GM12878 (cell line): Measurements from ENCODE around the gene PNPLA3. TPM values are rescaled to one million over a fixed set of nuclear protein-coding genes. Genes with fewer than 3 reads are reported as not detected.

Source experiments
- ATAC-seq: fragments of 200-7000 bp; cut with Tn5 transposase; 3 replicates; pipeline ENCODE4 v1.9.1; 2020; ENCODE audit warnings: mild to moderate bottlenecking, moderate library complexity
- BruUV-seq: library from RNA; stranded (reverse); fragments of 400-500 nt; replicated peaks from 2 replicates; lab custom pipeline; 2021; lab: Mats Ljungman, UMichigan
- CTCF ChIA-PET: fragments of 300-600 bp; sonication (Branson Sonifier 250); formaldehyde crosslinking; extraction: SDS; loops from one replicate; lab custom pipeline; 2021; ENCODE audit warnings: inconsistent platforms; lab: Yijun Ruan, JAX
- POLR2A ChIA-PET: fragments of 350-600 bp; formaldehyde crosslinking; extraction: SDS; loops from one replicate; lab custom pipeline; 2021; ENCODE audit warnings: inconsistent platforms; lab: Charles Lee
- RAD21 ChIA-PET: fragments of 300-600 bp; sonication (Branson Sonifier 250); formaldehyde crosslinking; loops from one replicate; lab custom pipeline; 2023; ENCODE audit warnings: antibody characterized with exemption; ENCODE audit not compliant: unreplicated experiment; lab: Charles Lee
- SMC1A ChIA-PET: fragments of 300-600 bp; sonication (Branson Sonifier 250); formaldehyde crosslinking; loops from one replicate; lab custom pipeline; 2023; ENCODE audit not compliant: unreplicated experiment, uncharacterized antibody; lab: Charles Lee
- DNase-seq: peaks from one replicate; pipeline ENCODE4 v3.0.0-alpha.2; 2011; ENCODE audit warnings: low read depth, low spot score
- FAIRE-seq: peaks from 3 replicates; lab custom pipeline; 2011; peaks lifted over from hg19 to GRCh38; lab: Jason Lieb, UNC
- H2AFZ ChIP-seq: 2 replicates; pipeline ENCODE4 v1.6.0; 2011; ENCODE audit warnings: low read depth, low read length, control low read depth; ENCODE audit not compliant: control insufficient read depth
- H3K27ac ChIP-seq: 2 replicates; pipeline ENCODE4 v1.5.1; 2011; ENCODE audit warnings: control low read depth; ENCODE audit not compliant: control insufficient read depth, insufficient read depth
- H3K27me3 ChIP-seq, 2 experiments: replicated peaks in 1 of 2; 2 replicates each; pipeline versions ENCODE4 v1.6.0 to v1.6.1; 2011; ENCODE audit warnings: low read length in 1 of 2; ENCODE audit not compliant: control insufficient read depth in 2 of 2, insufficient read depth in 2 of 2
- H3K36me3 ChIP-seq, 2 experiments: 2 replicates each; pipeline ENCODE4 v1.5.1; 2011; ENCODE audit warnings: low read length in 1 of 2; ENCODE audit not compliant: control insufficient read depth in 2 of 2, insufficient read depth in 2 of 2
- H3K4me1 ChIP-seq: 2 replicates; pipeline ENCODE4 v1.6.1; 2011; ENCODE audit warnings: mild to moderate bottlenecking, low read length, moderate library complexity, mixed read lengths; ENCODE audit not compliant: control insufficient read depth, insufficient read depth
- H3K4me2 ChIP-seq: 2 replicates; pipeline ENCODE4 v1.6.0; 2011; ENCODE audit warnings: control low read depth; ENCODE audit not compliant: control insufficient read depth, insufficient read depth
- H3K4me3 ChIP-seq: fragments of 200-600 bp; sonication (generic); 2 replicates; pipeline ENCODE4 v1.5.1; 2016
- H3K79me2 ChIP-seq: 2 replicates; pipeline ENCODE4 v1.6.0; 2011; ENCODE audit warnings: low read length; ENCODE audit not compliant: control insufficient read depth, insufficient read depth
- H3K9ac ChIP-seq: 2 replicates; pipeline ENCODE4 v1.8.0; 2011; ENCODE audit warnings: low read length, control low read depth, mixed read lengths; ENCODE audit not compliant: control insufficient read depth, insufficient read depth
- H3K9me3 ChIP-seq: replicated peaks from 3 replicates; pipeline ENCODE4 v1.5.1; 2011; ENCODE audit warnings: mild to moderate bottlenecking, low read length; ENCODE audit not compliant: control insufficient read depth, insufficient read depth
- H4K20me1 ChIP-seq: 2 replicates; pipeline ENCODE4 v1.6.0; 2011; ENCODE audit not compliant: control insufficient read depth, insufficient read depth
- CTCF ChIP-seq, 3 experiments: IDR thresholded peaks in 2 of 3; conservative IDR thresholded peaks in 1 of 3; 2 replicates each; pipeline ENCODE4 v1.5.1; 2011; ENCODE audit warnings: low read depth in 3 of 3, low read length in 3 of 3, mild to moderate bottlenecking in 3 of 3, control low read depth in 2 of 3, moderate library complexity in 2 of 3, inconsistent platforms in 1 of 3, mixed read lengths in 1 of 3; ENCODE audit not compliant: control insufficient read depth in 2 of 3, insufficient read depth in 1 of 3; ENCODE audit errors: extremely low read depth in 1 of 3
- RAD21 ChIP-seq: IDR thresholded peaks from 2 replicates; pipeline ENCODE4 v1.6.1; 2011; ENCODE audit warnings: mild to moderate bottlenecking, low read depth, low read length, moderate library complexity; ENCODE audit not compliant: insufficient read depth
- RELB ChIP-seq: fragments of 450-650 bp; IDR thresholded peaks from 2 replicates; pipeline ENCODE4 v1.6.1; 2017; ENCODE audit warnings: low read depth, mild to moderate bottlenecking, moderate library complexity
- YY1 ChIP-seq: IDR thresholded peaks from 2 replicates; pipeline ENCODE4 v1.6.1; 2011; ENCODE audit warnings: low read depth, mild to moderate bottlenecking, low read length
- WGBS: methylation state at CpG from one replicate; pipeline ENCODE4 v1.1.6; 2016; ENCODE audit warnings: low lambda C conversion rate; ENCODE audit not compliant: insufficient replicate concordance, insufficient coverage; ENCODE audit errors: missing lambda C conversion rate; 5-methylcytosine and 5-hydroxymethylcytosine counted together
- in situ Hi-C: fragments of 300-500 bp; cut with MboI; formaldehyde crosslinking; loops from 9 replicates; pipeline ENCODE4 v1.14.3; 2018; ENCODE audit warnings: mixed read lengths
- intact Hi-C: fragments of 100-400 bp; cut with micrococcal nuclease; formaldehyde crosslinking; loops from one replicate; pipeline ENCODE4 v1.14.2; 2022; ENCODE audit not compliant: unreplicated experiment
- polyA plus RNA-seq, 11 experiments: library from polyadenylated mRNA; depleted of rRNA in 4 of 11; unstranded in 6 of 11; stranded (reverse) in 5 of 11; fragments of >200 nt; fragmentation: Nextera tagmentation in 4 of 11; fragmentation: Illumina TruSeq in 1 of 11; extraction: Ambion mirVana in 4 of 11; extraction: Trizol in 1 of 11; gene quantifications; 1 replicate in 1 of 11; 2 replicates in 10 of 11; pipeline versions ENCODE4 v1.2.1 to v1.2.3, GENCODE V29; 2011 to 2016; ENCODE audit warnings: inconsistent platforms in 2 of 11, missing spikeins in 2 of 11, low read depth in 1 of 11
- total RNA-seq, 4 experiments: library from RNA; depleted of rRNA in 3 of 4; stranded (reverse); fragments of >200 nt in 3 of 4; fragmentation: Illumina TruSeq in 1 of 4; extraction: Trizol in 1 of 4; gene quantifications; 2 replicates each; pipeline versions ENCODE4 v1.2.1 to v1.2.3, GENCODE V29; 2013 to 2021

Gene PNPLA3
- total and polyA plus RNA-seq, 10 of the 15 experiments (the other 5 are each of a cell fraction or from before 2014, with no cell fraction given) = 0.05 to 0.08 TPM; not detected in 8

- ChIA-PET POLR2A (interaction anchor here (0.5 kb wide), 1 partner anchor 802 kb away, joined by 3 read pairs; no protein-coding TSS in a partner anchor), RAD21 (interaction anchor here (0.5 to 1.2 kb wide), 6 partner anchors 40 to 744 kb away, joined by 3 to 14 read pairs (median 4); partner anchors contain the start of gene PNPLA3), SMC1A (interaction anchor here (0.6 to 1.3 kb wide), 5 partner anchors 60 to 683 kb away, joined by 3 to 6 read pairs (median 4); partner anchors contain the start of gene SAMM50), CTCF (interaction anchor here (0.6 to 1.6 kb wide), 40 partner anchors 8 to 797 kb away, joined by 3 to 37 read pairs (median 3); partner anchors contain the start of gene PARVG)
- Histone ChIP-seq H3K27ac (no peak overlapping the region), H2AFZ (no peak overlapping the region), H3K27me3 (peaks cover 0 to 5% of the 10 kb centered on the region in 2 experiments; a peak in 3 of 4 replicates), H3K4me1 (peaks cover 9% of the 10 kb centered on the region), H3K79me2 (no peaks in the 10 kb centered on the region), H3K4me3 (no peak overlapping the region), H3K36me3 (no peaks in the 10 kb centered on the region), H3K4me2 (no peak overlapping the region), H4K20me1 (no peaks in the 10 kb centered on the region), H3K9ac (no peak overlapping the region), H3K9me3 (no peaks in the 10 kb centered on the region)
- intact Hi-C loops (loop anchor here (10.0 kb wide), 1 partner anchor 138 kb away; no protein-coding TSS in a partner anchor), in situ Hi-C loops (no loop called here)
- ATAC-seq = peak; percentile 82
- TF ChIP-seq RELB (no peak), RAD21 (peak; percentile 61), CTCF (IDR thresholded peaks at IDR 0.05 in 2 of 3, conservative IDR thresholded peaks at IDR 0.05 in 1 of 3; ENCODE audit: control insufficient read depth in 2 of 3, extremely low read depth in 1 of 3, insufficient read depth in 1 of 3, low read depth in 3 of 3, low read length in 3 of 3) (peak; percentile 73 to 80 (median 80)), YY1 (0 out of 2 replicates have a peak, but pooled peaks have one; percentile 28)
- DNase-seq = no peak
- WGBS = 6% methylated on average over 14 of the region's 14 CpGs
- peak; percentile 64 for FAIRE-seq
- BruUV-seq = no TSS peak
Observed at GRCh38 chr22:43883012-43883661, 40.5 kb upstream of the PNPLA3 start.
